ENCODE results near the gene ANXA3. TPM values are rescaled to one million over a fixed set of nuclear protein-coding genes. Genes with fewer than 3 reads are reported as not detected.
A peak's percentile ranks its signal among the peaks of the same experiment; 100 is the strongest.

The ANXA3 gene
- total RNA-seq, 2 donors from 2014 or later, result 27.1 to 59.2 TPM

DNA sequence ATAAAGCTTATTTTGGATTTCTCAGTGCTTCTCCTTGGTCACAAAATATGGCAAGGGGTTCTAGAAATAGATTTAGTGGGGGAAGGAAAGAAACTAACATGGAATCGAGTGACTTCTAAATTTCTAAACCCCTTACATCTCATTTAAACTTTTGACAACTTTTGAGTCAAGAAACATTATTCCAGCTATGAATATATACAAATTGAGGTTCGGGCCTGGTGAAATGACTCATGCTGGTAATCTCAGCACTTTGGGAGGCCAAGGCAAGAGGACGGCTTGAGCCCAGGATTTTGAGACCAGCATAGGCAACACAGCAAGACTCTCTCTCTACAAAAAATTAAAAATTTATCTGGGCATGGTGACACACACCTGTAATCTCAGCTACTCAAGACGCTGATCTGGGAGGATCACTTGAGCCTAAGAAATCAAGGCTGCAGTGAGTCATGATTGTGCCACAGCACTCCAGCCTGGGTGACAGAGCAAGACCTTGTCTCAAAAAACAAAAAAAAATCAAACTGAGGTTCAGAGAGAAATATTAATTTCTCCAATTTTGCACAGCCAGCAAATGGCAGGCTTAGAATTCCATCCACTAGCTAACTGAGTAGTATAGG lies 99.8 kb downstream of the ANXA3 start:
- intact Hi-C loops (cut with DNase I), result no loop called here

DNA sequence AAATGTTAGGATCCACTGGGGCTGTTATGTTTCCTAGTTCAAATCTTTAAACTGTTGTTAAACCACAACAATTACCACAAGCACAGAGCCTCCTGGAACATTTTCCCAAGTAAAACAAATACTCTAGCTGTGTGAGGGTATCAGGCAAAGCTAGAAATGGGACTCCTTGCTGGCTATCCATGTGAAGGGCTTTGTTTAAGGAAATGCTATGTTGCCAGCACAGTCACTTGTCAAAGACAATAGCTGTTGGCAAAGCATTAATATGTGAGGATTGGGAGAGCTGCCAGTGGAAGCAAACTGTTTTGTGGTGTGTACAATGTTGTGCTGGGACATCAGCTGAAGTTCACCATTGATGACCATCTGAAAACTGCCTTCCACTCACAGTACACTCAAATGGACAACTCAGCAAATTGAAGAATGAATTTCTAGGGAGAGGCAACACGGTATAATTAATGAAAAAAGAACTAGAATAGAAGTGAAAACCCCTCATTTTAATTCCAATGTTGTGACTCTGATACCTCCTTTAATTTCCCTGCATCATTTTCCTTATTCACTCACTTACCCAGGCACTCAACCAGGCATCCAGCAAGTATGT lies 100.8 kb downstream of the ANXA3 start:
- ATAC-seq (peak; percentile 34 to 38), DNase-seq (no peak)
- intact Hi-C loops (cut with DNase I), result no loop called here

More for the DNA sequence above, 99.8 kb downstream of the ANXA3 start:
- no peak for ATAC-seq
- DNase-seq, result no peak

DNA sequence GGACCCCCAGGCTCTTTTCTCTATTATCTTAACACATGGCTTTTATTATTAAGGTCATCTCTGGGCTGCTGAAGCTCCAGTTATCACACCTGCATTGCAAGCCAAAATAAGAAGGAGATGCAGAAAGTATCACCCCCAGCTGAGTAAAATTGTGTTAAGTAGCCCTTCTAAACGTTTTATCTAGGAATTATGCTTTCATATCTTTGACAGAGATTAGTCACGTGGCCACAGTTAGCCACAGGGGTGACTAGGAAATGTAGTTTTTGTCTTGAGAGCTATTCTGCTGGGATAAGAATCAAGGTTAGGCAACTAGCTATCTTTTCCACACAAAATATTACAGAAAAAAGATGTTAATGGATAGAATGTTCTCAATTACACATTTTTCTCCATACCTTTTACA lies 102.1 kb downstream of the ANXA3 start:
- no peak for DNase-seq
- no peak for ATAC-seq
- intact Hi-C loops (cut with DNase I), result no loop called here

DNA sequence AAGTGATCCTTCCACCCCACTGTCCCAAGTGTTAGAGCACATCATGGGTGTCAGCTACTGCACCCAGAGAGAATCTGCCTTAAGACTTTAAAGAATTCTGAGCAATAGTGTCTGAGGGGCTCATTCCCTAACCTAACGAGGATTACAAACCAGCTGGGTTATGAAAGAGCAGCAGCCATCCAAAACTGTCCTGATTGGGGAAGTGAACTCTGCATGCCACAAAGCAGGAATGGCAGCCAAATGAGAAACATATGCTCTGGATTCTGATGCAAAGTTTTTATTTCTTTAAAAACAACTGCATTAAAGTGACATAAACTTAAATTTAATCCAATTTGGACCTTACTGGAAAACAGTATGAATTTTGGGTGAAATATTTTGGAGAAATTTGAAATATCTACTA lies 103.2 kb downstream of the ANXA3 start:
- intact Hi-C loops (cut with DNase I), result no loop called here
- no peak for DNase-seq
- no peak for ATAC-seq

- ATAC-seq, result peak in 1 of 2 donors; percentile 61
- DNase-seq, result no peak
- intact Hi-C loops (cut with DNase I), result no loop called here
These were observed 105.4 kb downstream of the ANXA3 start for GRCh38 chr4:78656968-78657445.

DNA sequence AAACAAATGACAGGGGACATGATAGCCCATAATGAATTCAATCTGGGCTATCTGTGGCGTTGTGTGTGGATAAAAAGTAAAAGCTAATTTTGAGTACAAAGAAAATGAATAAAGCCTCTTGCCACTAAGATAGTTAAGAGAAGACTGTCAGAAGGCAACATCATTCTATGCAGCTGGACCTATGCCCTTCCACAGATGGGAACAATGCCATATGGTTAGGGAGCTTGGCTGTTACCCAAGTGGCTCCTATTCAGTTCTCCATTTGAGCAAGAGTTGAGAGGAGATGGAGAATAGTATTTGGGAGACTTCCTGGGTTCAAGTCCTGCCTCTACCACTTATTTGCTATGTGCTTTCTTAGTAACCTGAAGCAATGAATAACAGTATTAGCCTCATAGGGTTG lies 107.7 kb downstream of the ANXA3 start:
- peak in 1 of 2 donors; percentile 8 for ATAC-seq
- no peak for DNase-seq
- intact Hi-C loops (cut with DNase I), result no loop called here

- intact Hi-C loops (cut with DNase I), result no loop called here
- DNase-seq (no peak), ATAC-seq (no peak)
These were observed 108.1 kb downstream of the ANXA3 start for GRCh38 chr4:78659665-78660064.

Other genes starting within 250 kb of the ANXA3 start
- 10 to 100 TPM; 41.3 to 46.3 TPM for gene BMP2K, start 224.6 kb downstream of the ANXA3 start, total RNA-seq